Stimulated activated CD8-positive, alpha-beta memory T cell treated with anti-CD3 and anti-CD28 coated beads, Interleukin-4, amount 100 ng/mL, for 48 hours (primary cell): Measurements from ENCODE around the gene PIM3.
A peak's percentile ranks its signal among the peaks of the same experiment; 100 is the strongest.

Experiments
- DNase-seq: peaks from one replicate; pipeline ENCODE4 v3.0.0-alpha.2; 2020

PIM3 gene

DNA sequence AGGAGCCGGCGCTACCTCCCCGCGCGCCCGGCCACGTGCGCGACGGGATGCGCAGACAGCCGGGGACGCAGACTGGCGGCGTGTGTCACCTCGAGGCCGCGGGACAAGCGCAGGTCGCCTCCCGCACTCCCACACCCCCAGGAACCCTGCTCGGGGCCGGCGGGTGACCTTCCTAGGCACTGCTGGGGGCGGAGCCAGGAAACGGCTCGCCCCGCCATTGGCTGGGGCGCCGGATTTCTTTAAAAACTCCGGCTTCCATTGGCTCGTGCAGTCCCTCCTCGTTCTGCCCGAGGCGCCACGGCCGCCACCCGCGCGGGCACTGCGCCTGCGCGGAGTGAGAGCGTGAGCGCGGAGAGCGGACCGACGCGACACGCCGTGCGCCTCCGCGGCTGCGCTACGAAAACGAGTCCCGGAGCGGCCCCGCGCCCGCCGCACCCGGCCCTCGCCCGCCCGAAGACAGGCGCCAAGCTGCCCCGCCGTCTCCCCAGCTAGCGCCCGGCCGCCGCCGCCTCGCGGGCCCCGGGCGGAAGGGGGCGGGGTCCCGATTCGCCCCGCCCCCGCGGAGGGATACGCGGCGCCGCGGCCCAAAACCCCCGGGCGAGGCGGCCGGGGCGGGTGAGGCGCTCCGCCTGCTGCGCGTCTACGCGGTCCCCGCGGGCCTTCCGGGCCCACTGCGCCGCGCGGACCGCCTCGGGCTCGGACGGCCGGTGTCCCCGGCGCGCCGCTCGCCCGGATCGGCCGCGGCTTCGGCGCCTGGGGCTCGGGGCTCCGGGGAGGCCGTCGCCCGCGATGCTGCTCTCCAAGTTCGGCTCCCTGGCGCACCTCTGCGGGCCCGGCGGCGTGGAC lies at the start of gene PIM3:
TSS of gene PIM3 (plus strand) at position 614 of the 846 bp plus-strand sequence. CDS start at position 790, 176 bp downstream.
- DNase-seq = peak; percentile 94

DNA sequence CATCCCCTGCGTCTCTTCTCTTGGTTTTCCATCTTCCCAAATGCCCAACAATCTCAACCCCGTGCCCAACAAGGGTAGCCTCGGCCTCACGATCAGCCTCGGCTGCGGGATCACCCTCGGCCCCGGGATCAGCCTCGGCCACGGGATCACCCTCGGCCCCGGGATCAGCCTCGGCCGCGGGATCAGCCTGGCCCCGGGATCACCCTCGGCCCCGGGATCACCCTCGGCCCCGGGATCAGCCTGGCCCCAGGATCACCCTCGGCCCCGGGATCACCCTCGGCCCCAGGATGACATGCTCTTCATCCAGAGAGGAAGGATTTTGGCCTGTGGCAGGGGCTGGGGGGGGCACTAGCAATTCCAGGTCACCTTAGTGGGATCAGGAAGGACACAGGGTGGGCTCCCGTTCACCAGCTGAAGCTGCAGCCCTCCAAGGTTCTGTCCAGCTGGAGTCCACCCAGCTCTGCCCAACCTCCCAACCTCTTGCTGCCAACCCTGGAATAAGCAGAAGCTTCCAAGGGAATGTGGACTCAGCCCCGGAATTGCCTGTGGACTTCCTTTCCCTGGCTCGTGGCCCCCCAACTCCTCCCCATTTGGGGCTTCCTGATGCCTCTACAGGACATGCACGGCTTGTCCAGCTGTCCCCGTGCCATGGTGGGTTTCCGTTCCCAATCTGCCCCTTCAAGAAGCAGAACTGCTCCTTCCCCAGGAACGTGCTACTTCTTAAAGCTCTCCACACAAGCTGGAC lies 48.5 kb upstream of the PIM3 start:
- DNase-seq = no peak

DNA sequence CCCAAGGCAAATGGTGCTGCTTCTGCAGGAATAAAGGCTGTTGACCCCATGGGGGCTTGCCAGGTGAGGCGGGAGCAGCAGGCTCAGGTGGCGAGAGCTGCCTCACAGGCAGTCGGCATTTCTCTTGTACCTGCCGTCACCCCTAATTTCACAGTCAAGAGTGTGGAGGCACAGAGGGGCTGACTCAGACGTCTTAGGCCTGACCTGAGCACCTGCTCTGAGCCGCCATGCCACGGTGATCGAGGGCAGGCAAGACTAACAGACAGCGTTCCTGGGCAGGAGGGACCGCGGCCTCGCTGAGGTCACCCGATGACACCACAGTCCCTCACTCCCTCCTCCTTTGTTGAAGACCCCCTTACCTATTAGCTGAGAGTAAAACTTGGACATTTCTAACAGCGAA lies 47.5 kb upstream of the PIM3 start:
- no peak for DNase-seq

GRCh38 chr22:49913446-49913845 lies 47.1 kb upstream of the PIM3 start:
- no peak for DNase-seq

- DNase-seq = no peak
Observed at GRCh38 chr22:49914256-49914655, 46.3 kb upstream of the PIM3 start.

GRCh38 chr22:49915610-49916009 lies 45.0 kb upstream of the PIM3 start:
- no peak for DNase-seq

- DNase-seq = no peak
Observed at GRCh38 chr22:49916831-49917230, 43.7 kb upstream of the PIM3 start.

- peak; percentile 98 for DNase-seq
Observed at GRCh38 chr22:49917974-49918910, 42.3 kb upstream of the PIM3 start, which contains the start of the genes ALG12 and CRELD2. Gene ALG12 (minus strand): TSS chr22:49918438. CDS start chr22:49913765, 4,673 bp downstream. Gene CRELD2 (plus strand): TSS chr22:49918634. CDS start chr22:49918770, 136 bp downstream.

GRCh38 chr22:49918911-49919881 lies 41.4 kb upstream of the PIM3 start:
- DNase-seq = no peak

- no peak for DNase-seq
Observed at GRCh38 chr22:49920859-49921258, 39.7 kb upstream of the PIM3 start.

- no peak for DNase-seq
Observed at GRCh38 chr22:49921508-49922278, 38.9 kb upstream of the PIM3 start.

DNA sequence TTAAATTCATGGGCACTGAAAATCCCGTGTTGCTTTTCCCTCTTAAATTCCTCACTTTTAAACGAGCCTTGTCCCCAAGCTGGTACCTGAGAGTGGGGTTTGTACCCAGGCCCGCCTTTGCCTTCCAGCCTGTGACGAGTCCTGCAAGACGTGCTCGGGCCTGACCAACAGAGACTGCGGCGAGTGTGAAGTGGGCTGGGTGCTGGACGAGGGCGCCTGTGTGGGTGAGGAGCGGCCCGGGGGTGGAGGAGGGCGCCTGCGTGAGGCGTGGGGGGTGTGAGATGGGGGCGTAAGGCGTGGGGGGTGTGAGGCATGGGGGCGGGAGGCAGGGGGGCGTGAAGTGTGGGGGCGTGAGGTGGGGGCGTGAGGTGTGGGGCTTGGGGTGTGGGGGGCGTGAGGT lies 38.1 kb upstream of the PIM3 start:
- DNase-seq = no peak

- no peak for DNase-seq
Observed at GRCh38 chr22:49922926-49923325, 37.6 kb upstream of the PIM3 start.

- no peak for DNase-seq
Observed at GRCh38 chr22:49923445-49923844, 37.1 kb upstream of the PIM3 start.

- DNase-seq = no peak
Observed at GRCh38 chr22:49924113-49924833, 36.3 kb upstream of the PIM3 start.

DNA sequence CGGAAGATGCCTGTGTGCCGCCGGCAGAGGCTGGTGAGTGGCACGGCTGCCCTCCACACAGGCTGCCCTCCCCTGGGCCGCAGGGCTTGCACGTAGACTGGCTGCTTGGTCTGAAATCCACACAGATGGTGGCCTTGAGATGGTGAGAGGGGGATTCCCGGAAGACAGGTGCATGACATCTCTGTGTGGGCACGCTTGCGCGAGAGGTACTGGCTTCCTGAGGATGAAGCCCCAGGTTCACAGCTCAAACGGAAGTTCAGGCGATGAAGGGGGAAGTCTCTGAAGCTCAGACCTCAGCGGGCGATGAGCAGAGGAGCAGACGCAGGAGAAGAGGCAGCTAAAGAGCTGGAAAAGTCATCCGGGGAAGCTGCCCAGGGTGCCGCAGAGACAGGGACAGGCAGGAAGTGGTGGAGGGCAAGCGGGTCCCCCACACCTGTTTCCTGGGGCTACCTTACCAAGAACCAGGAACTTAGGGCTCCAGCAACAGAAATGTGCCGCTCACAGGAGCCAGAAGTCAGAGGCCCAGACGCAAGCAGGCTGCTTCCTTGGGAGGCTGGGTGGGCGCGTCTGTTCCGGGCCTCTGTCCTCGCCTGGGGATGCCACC lies 34.9 kb upstream of the PIM3 start:
- peak; percentile 74 for DNase-seq

DNA sequence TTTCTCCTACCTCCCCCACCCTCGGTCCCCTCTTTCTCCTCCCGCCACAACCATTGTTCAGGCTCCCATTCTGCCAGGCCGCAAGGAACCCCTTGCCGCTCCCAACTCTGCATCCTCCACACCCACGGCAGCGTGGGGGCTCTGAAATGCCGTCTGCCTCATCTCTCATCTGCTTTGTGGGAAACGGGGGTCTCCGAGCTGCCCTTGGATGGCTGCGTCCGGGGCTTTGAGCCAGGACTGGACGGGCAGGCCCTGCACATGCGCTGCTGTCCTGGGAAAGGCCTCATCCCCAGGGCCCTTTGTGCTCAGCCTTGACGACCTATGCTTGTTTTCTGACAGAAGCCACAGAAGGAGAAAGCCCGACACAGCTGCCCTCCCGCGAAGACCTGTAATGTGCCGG lies 33.7 kb upstream of the PIM3 start:
- no peak for DNase-seq

DNA sequence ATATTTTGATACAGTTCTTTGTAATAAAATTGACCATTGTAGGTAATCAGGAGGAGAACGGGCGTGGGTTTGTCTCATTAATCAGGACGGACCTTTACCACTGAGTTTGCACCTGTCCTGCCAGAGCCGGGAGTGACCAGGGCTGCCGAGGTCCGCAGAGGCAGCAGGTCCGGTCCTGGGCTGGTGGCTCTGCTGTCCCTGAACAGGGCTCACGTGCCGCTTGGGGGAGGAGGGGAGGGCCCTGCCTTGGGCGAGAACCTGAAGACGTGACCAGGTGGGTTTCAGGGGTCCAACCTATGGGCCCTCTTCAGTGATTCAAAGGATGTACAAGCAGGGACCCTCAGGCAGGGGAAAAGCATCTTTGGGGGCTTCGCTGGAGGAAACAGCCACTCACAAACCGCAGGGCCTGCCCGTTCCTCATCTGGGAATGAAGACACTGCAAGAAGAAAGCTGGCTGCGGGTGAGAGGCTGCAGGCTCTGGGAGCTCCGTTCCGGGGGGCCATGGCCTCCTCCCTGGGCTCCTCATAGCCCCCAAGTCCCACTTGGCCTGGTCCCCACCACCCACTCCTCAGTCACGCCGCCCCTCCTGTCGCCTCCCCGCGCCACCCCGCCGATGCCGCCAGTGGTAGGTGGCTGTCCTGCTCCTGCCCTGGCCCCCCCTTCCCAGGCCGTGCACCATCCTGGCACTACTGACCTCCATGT lies 32.9 kb upstream of the PIM3 start:
- DNase-seq = no peak

GRCh38 chr22:49928185-49928495 lies 32.4 kb upstream of the PIM3 start:
- DNase-seq = no peak
